Prostate gland (tissue), 2 donors: ENCODE results near the gene BDH1. TPM values are rescaled to one million over a fixed set of nuclear protein-coding genes. Genes with fewer than 3 reads are reported as not detected.

Source experiments
- DNase-seq: peaks from one replicate; pipeline ENCODE4 v3.0.0-alpha.2; 2019; ENCODE audit warnings: low spot score
- H3K27ac ChIP-seq, 2 donors: fragments of 200-600 bp; sonication (generic); 2 replicates each; pipeline ENCODE4 v1.5.1; 2017 to 2019
- H3K27me3 ChIP-seq: fragments of 200-600 bp; sonication (generic); replicated peaks from 2 replicates; pipeline ENCODE4 v1.5.1; 2019; ENCODE audit not compliant: insufficient read depth
- H3K36me3 ChIP-seq, 2 donors: fragments of 200-600 bp; sonication (generic); 1 replicate in 1 of 2; 2 replicates in 1 of 2; pipeline versions ENCODE4 v1.5.1 to v1.8.1; 2017 to 2019
- H3K4me1 ChIP-seq: fragments of 200-600 bp; sonication (generic); replicated peaks from 2 replicates; pipeline ENCODE4 v1.5.1; 2019
- H3K4me3 ChIP-seq, 2 donors: fragments of 200-600 bp; sonication (generic); 2 replicates each; pipeline ENCODE4 v1.5.1; 2017 to 2019
- H3K9me3 ChIP-seq: fragments of 200-600 bp; sonication (generic); 2 replicates; pipeline ENCODE4 v1.5.1; 2017
- POLR2A ChIP-seq: fragments of 450-650 bp; IDR thresholded peaks from one replicate; pipeline ENCODE4 v1.6.1; 2016; ENCODE audit warnings: antibody characterized with exemption, mild to moderate bottlenecking
- POLR2AphosphoS5 ChIP-seq: sonication (generic); formaldehyde crosslinking; IDR thresholded peaks from one replicate; pipeline ENCODE4 v1.6.1; 2017; ENCODE audit warnings: antibody characterized with exemption
- WGBS: methylation state at CpG from one replicate; pipeline ENCODE4 v1.1.5; 2018; 5-methylcytosine and 5-hydroxymethylcytosine counted together
- intact Hi-C: fragments of 100-400 bp; cut with DNase I; formaldehyde crosslinking; loops from one replicate; pipeline ENCODE4 v1.14.2; 2022
- total RNA-seq, 2 donors: library from RNA; depleted of rRNA; stranded (reverse); fragments of >200 nt; gene quantifications; one replicate each; pipeline ENCODE4 v1.1.0, GENCODE V29; 2016
- TF ChIP-seq, protein P1 (sequence below), 4 experiments: fragments of 200-600 bp in 2 of 4; fragments of 450-650 bp in 2 of 4; sonication (generic) in 2 of 4; IDR thresholded peaks; 1 replicate in 3 of 4; 2 replicates in 1 of 4; pipeline ENCODE4 v1.5.1; 2016 to 2019; ENCODE audit warnings: antibody characterized with exemption in 4 of 4, mild to moderate bottlenecking in 2 of 4, moderate library complexity in 2 of 4

BDH1 gene
- total RNA-seq, 2 donors from 2014 or later, result 41.1 to 84.3 TPM

DNA sequence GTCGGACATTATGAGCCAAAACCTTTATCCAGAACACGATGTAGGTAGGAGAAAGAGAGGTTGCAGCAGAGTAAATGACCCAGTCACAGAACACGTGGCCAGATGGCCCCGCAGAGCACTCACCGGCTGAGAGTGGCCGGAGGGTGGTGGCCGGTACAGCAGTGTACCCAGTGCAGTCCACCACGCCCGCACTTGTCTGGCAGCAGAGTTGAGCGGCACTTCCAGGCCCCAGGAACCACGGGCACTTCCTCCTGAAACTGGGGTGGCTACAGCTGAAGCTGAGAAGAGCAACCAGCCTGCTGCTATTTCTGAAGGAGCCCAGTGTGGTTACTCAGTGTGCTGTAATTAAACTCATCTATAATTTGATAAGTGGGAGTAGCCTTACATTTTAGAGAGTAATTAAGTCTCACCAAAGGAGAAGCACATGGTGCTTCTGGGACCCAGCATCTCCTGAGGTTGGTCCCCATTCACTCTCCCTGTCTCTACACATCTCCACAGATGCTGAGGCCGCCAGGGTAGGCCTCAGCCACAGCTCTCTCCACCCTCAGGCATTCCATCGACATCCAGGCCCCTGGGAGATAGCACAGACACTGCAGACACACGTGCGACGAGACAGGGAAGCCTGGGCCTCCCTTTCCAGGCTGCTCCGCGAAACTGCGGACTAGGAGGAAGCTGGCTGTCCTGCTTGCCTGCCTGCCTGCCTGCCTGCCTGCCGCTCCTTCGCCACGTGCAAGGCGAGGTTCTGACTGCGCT lies 49.8 kb downstream of the BDH1 start:
- WGBS, result 92% methylated on average over 20 of the region's 24 CpGs
- Histone ChIP-seq H3K27ac (no peak overlapping the region), H3K27me3 (no peaks in the 10 kb centered on the region), H3K9me3 (no peaks in the 10 kb centered on the region), H3K36me3 (no peaks in the 10 kb centered on the region), H3K4me3 (no peak overlapping the region), H3K4me1 (no peaks in the 10 kb centered on the region)
- no peak for TF ChIP-seq POLR2AphosphoS5
- TF ChIP-seq, protein P1, sequence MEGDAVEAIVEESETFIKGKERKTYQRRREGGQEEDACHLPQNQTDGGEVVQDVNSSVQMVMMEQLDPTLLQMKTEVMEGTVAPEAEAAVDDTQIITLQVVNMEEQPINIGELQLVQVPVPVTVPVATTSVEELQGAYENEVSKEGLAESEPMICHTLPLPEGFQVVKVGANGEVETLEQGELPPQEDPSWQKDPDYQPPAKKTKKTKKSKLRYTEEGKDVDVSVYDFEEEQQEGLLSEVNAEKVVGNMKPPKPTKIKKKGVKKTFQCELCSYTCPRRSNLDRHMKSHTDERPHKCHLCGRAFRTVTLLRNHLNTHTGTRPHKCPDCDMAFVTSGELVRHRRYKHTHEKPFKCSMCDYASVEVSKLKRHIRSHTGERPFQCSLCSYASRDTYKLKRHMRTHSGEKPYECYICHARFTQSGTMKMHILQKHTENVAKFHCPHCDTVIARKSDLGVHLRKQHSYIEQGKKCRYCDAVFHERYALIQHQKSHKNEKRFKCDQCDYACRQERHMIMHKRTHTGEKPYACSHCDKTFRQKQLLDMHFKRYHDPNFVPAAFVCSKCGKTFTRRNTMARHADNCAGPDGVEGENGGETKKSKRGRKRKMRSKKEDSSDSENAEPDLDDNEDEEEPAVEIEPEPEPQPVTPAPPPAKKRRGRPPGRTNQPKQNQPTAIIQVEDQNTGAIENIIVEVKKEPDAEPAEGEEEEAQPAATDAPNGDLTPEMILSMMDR (IDR thresholded peaks at IDR 0.05), result no peak
- TF ChIP-seq POLR2A, result no peak
- intact Hi-C loops, result no loop called here
- no peak for DNase-seq

DNA sequence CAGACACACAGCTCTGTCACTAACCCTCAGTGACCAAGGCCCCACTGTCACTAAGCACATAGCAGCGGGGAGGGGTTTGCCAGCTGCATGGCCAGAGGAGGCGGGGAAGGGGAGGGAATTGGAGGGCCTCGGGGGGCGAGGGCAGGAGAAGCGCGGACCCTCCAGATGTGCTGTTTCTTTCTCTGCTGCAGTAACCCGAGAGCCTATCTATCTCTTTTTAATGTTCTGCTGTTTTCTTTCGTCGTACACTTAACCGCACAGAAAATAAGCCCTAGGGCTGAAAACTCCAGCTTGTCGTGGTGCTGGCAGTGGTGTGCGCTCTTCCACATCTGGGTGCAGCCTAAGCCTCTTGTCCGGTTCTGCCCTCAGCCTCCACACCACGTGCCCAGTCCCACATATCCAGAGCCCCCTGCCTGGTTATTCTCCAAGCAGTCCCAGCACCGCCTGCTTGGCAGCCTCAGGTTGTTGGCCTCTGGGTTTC lies 51.1 kb downstream of the BDH1 start:
- DNase-seq, result no peak
- WGBS, result 48% methylated on average over 15 of the region's 15 CpGs
- TF ChIP-seq, protein P1 (IDR thresholded peaks at IDR 0.05), result no peak
- no peak overlapping the region for H3K27ac ChIP-seq
- no peaks in the 10 kb centered on the region for H3K27me3 ChIP-seq
- H3K9me3 ChIP-seq, result no peaks in the 10 kb centered on the region
- H3K4me1 ChIP-seq, result no peaks in the 10 kb centered on the region
- H3K36me3 ChIP-seq, result no peaks in the 10 kb centered on the region
- H3K4me3 ChIP-seq, result no peak overlapping the region
- intact Hi-C loops, result no loop called here

DNA sequence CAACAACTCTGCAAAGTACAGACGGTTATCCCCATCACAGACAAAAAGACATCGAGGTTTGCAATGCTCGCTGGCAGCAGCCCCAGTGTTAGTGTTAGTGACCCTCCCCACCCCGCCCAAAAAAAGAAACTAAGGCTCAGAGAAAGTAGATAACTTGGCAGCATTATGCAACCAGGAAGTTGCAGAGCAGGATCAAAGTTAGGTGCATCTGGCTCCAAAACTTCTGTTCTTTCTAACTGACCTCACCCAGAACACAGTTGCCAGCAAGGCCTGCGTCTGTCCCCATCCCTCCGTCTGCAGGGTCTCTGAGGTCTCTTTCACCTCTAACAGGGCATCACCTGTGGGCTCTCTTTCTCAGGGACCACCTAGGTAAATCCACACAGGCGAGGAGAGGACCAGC lies 51.5 kb downstream of the BDH1 start:
- intact Hi-C loops, result no loop called here
- Histone ChIP-seq H3K27me3 (no peaks in the 10 kb centered on the region), H3K9me3 (no peaks in the 10 kb centered on the region), H3K4me1 (no peaks in the 10 kb centered on the region), H3K36me3 (no peaks in the 10 kb centered on the region), H3K27ac (no peak overlapping the region), H3K4me3 (no peak overlapping the region)
- TF ChIP-seq POLR2AphosphoS5 (no peak), POLR2A (no peak)
- TF ChIP-seq, protein P1 (IDR thresholded peaks at IDR 0.05), result no peak
- WGBS, result 45% methylated on average over 7 of the region's 7 CpGs
- no peak for DNase-seq

DNA sequence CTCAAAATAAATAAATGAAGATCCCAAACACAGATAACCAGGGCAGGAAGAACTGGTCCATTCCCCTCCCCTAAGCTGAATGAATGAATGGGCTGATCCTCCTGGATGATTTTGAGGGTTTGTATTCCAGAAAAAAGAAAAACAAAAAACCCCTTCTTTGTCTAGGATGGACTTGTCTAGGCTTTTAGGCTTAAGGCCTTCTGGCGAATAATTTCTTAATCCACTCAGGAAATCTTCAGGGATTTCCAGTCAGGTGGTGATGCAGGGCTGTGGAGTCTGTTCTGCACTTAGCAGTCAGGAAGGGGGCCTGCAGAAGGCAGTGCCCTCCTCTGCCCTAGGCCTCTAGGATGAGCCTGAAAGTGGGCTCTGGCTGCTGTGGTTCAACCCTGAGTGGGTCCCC lies 52.1 kb downstream of the BDH1 start:
- H3K4me1 ChIP-seq, result no peaks in the 10 kb centered on the region

More for the DNA sequence above, 52.1 kb downstream of the BDH1 start:
- Histone ChIP-seq H3K36me3 (no peaks in the 10 kb centered on the region), H3K27ac (no peak overlapping the region), H3K27me3 (no peaks in the 10 kb centered on the region), H3K4me3 (no peak overlapping the region), H3K9me3 (no peaks in the 10 kb centered on the region)
- no peak for TF ChIP-seq POLR2AphosphoS5
- no peak for TF ChIP-seq POLR2A
- TF ChIP-seq, protein P1 (IDR thresholded peaks at IDR 0.05), result no peak
- intact Hi-C loops, result no loop called here
- DNase-seq, result no peak
- 82% methylated on average over 1 of the region's 1 CpG for WGBS
